Epithelial cell of proximal tubule (primary cell): Measurements from ENCODE around the gene PKDCC. TPM values are rescaled to one million over a fixed set of nuclear protein-coding genes. Genes with fewer than 3 reads are reported as not detected.

Source experiments
- DNase-seq: peaks from one replicate; pipeline ENCODE4 v3.0.0-alpha.2; 2011; ENCODE audit warnings: low read depth
- H3K4me3 ChIP-seq: 2 replicates; pipeline ENCODE4 v1.5.1; 2011; ENCODE audit warnings: low read depth, mild to moderate bottlenecking, low read length
- CTCF ChIP-seq: conservative IDR thresholded peaks from 2 replicates; pipeline ENCODE4 v1.5.1; 2012; ENCODE audit warnings: low read depth, mild to moderate bottlenecking, low read length
- total RNA-seq: library from RNA; depleted of rRNA; stranded (reverse); fragments of >200 nt; gene quantifications from 2 replicates; pipeline ENCODE4 v1.2.3, GENCODE V29; 2015

Gene PKDCC
- total RNA-seq = 20.5 and 51.1 TPM in 2 replicates

GRCh38 chr2:42047488-42048298 lies at the start of gene PKDCC:
Gene PKDCC (plus strand): TSS chr2:42048021. CDS start chr2:42048200, 179 bp downstream.
- TF ChIP-seq CTCF = no peak
- peak within 1 kb of the TSS; percentile 70 for H3K4me3 ChIP-seq
- no peak for DNase-seq

GRCh38 chr2:41998186-41999127 lies 49.4 kb upstream of the PKDCC start:
- TF ChIP-seq CTCF = no peak
- no peak overlapping the region for H3K4me3 ChIP-seq
- no peak for DNase-seq

- no peak for DNase-seq
- no peak for TF ChIP-seq CTCF
- no peak overlapping the region for H3K4me3 ChIP-seq
These were observed 48.7 kb upstream of the PKDCC start for GRCh38 chr2:41999128-41999480.

- DNase-seq = no peak
- no peak for TF ChIP-seq CTCF
- no peak overlapping the region for H3K4me3 ChIP-seq
These were observed 48.1 kb upstream of the PKDCC start for GRCh38 chr2:41999592-42000281.

GRCh38 chr2:42001711-42002201 lies 46.1 kb upstream of the PKDCC start:
- H3K4me3 ChIP-seq = no peak overlapping the region
- TF ChIP-seq CTCF = no peak
- DNase-seq = no peak

- H3K4me3 ChIP-seq = no peak overlapping the region
- DNase-seq = no peak
- TF ChIP-seq CTCF = no peak
These were observed 40.3 kb upstream of the PKDCC start for GRCh38 chr2:42007551-42007950.
